Muscle of back (tissue), 10 donors: ENCODE measurements around the gene SGSM1. TPM values are rescaled to one million over a fixed set of nuclear protein-coding genes. Genes with fewer than 3 reads are reported as not detected.

Experiments
- polyA plus RNA-seq, 10 donors: library from polyadenylated mRNA; unstranded; fragments of 120-200 nt; gene quantifications; one replicate each; pipeline ENCODE4 v1.2.1, GENCODE V29; 2013; ENCODE audit not compliant: insufficient read length in 10 of 10

SGSM1 gene
- polyA plus RNA-seq, 10 donors: 0.09 to 0.63 (median 0.20) TPM

Other genes with a start within 250 kb of the SGSM1 start
- 10 to 100 TPM in 1 of 10 donors, 1 to 10 TPM in 9; 5.9 to 12.4 (median 7.5) TPM for gene LRRC75B, start 213.1 kb upstream of the SGSM1 start, polyA plus RNA-seq
- 1 to 10 TPM in 9 of 10 donors, under 1 TPM in 1; 0.88 to 4.4 (median 2.8) TPM for gene GGT1, start 203.0 kb upstream of the SGSM1 start, polyA plus RNA-seq
- under 1 TPM in 2 of 10 donors, not detected in 8; 0.11 to 0.15 TPM for gene PIWIL3, start 31.5 kb upstream of the SGSM1 start, polyA plus RNA-seq
- gene LHFPL7, start 140.5 kb downstream of the SGSM1 start, polyA plus RNA-seq: not detected
- 10 to 100 TPM; 18.9 to 40.3 (median 31.2) TPM for gene KIAA1671, start 146.5 kb downstream of the SGSM1 start, polyA plus RNA-seq